A549 (cell line): ENCODE results near the gene UGT2A3.

Experiments
- MAFK ChIP-seq: fragments of 450-650 bp; IDR thresholded peaks from 2 replicates; pipeline ENCODE4 v1.6.1; 2014; ENCODE audit not compliant: partially characterized antibody
- PHF8 ChIP-seq: fragments of 200-600 bp; sonication (generic); IDR thresholded peaks from 2 replicates; pipeline ENCODE4 v1.6.1; 2016; ENCODE audit warnings: low read depth, mild to moderate bottlenecking, antibody characterized with exemption, moderate library complexity, borderline replicate concordance
- SREBF2 ChIP-seq: fragments of 450-650 bp; IDR thresholded peaks from 2 replicates; pipeline ENCODE4 v1.6.1; 2014; ENCODE audit warnings: mild to moderate bottlenecking, moderate library complexity
- TF ChIP-seq, protein P1 (sequence below): fragments of >200 bp; sonication (Bioruptor Twin); formaldehyde crosslinking; IDR thresholded peaks from 3 replicates; pipeline ENCODE4 v1.5.1; 2016
- TF ChIP-seq, protein P2 (sequence below): fragments of 200-600 bp; sonication (generic); IDR thresholded peaks from 2 replicates; pipeline ENCODE4 v1.6.1; 2016; ENCODE audit warnings: antibody characterized with exemption, mild to moderate bottlenecking, moderate library complexity
- TF ChIP-seq, protein P3 (sequence below): IDR thresholded peaks from 2 replicates; pipeline ENCODE4 v1.6.1; 2012

DNA sequence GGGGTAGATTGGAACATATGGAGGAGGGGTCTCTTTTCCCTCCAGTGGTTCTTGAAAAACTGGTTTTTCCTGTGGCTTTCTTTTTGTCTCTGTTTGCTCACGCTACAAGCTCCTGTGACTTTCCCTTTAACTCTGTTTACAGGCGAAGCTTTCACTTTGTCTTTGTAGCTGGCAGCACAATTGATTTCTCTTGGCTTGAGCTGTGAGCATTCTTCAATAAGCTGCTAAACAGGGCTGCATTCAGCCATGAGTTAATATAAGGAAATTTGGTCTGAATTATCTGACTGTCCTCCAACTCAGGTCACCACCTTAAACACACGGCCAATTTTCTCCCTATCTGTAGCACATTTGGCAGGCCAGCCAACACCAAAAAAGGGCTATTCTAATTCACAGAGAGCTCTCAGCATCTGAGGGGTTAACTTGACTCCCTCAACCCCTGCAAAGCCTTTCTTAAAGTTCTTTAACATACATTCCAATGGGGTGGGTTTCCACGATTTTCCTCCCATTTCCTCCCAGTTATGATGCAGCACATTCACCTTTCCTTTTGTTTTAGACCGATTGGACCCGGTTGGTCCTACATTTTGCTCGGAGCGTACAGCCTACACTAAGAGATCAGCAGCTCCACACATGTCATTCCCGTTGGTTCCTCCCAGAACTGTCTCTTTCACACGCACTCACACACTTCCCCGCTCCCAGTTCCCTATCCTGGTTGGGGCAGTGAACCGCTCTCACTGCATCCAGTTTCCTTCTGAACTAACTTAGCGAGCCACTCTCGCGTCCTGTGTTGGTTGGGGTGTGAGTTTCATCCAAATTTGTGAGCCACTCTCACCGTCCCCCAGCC lies 45.4 kb downstream of the UGT2A3 start:
- no peak for TF ChIP-seq SREBF2
- TF ChIP-seq, protein P1, sequence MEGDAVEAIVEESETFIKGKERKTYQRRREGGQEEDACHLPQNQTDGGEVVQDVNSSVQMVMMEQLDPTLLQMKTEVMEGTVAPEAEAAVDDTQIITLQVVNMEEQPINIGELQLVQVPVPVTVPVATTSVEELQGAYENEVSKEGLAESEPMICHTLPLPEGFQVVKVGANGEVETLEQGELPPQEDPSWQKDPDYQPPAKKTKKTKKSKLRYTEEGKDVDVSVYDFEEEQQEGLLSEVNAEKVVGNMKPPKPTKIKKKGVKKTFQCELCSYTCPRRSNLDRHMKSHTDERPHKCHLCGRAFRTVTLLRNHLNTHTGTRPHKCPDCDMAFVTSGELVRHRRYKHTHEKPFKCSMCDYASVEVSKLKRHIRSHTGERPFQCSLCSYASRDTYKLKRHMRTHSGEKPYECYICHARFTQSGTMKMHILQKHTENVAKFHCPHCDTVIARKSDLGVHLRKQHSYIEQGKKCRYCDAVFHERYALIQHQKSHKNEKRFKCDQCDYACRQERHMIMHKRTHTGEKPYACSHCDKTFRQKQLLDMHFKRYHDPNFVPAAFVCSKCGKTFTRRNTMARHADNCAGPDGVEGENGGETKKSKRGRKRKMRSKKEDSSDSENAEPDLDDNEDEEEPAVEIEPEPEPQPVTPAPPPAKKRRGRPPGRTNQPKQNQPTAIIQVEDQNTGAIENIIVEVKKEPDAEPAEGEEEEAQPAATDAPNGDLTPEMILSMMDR: no peak
- TF ChIP-seq, protein P2, sequence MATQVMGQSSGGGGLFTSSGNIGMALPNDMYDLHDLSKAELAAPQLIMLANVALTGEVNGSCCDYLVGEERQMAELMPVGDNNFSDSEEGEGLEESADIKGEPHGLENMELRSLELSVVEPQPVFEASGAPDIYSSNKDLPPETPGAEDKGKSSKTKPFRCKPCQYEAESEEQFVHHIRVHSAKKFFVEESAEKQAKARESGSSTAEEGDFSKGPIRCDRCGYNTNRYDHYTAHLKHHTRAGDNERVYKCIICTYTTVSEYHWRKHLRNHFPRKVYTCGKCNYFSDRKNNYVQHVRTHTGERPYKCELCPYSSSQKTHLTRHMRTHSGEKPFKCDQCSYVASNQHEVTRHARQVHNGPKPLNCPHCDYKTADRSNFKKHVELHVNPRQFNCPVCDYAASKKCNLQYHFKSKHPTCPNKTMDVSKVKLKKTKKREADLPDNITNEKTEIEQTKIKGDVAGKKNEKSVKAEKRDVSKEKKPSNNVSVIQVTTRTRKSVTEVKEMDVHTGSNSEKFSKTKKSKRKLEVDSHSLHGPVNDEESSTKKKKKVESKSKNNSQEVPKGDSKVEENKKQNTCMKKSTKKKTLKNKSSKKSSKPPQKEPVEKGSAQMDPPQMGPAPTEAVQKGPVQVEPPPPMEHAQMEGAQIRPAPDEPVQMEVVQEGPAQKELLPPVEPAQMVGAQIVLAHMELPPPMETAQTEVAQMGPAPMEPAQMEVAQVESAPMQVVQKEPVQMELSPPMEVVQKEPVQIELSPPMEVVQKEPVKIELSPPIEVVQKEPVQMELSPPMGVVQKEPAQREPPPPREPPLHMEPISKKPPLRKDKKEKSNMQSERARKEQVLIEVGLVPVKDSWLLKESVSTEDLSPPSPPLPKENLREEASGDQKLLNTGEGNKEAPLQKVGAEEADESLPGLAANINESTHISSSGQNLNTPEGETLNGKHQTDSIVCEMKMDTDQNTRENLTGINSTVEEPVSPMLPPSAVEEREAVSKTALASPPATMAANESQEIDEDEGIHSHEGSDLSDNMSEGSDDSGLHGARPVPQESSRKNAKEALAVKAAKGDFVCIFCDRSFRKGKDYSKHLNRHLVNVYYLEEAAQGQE: no peak
- TF ChIP-seq PHF8: no peak
- TF ChIP-seq MAFK: no peak
- TF ChIP-seq, protein P3, sequence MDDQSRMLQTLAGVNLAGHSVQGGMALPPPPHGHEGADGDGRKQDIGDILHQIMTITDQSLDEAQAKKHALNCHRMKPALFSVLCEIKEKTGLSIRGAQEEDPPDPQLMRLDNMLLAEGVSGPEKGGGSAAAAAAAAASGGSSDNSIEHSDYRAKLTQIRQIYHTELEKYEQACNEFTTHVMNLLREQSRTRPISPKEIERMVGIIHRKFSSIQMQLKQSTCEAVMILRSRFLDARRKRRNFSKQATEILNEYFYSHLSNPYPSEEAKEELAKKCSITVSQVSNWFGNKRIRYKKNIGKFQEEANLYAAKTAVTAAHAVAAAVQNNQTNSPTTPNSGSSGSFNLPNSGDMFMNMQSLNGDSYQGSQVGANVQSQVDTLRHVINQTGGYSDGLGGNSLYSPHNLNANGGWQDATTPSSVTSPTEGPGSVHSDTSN: no peak
